ENCODE results near the gene GAB3. TPM values are rescaled to one million over a fixed set of nuclear protein-coding genes. Genes with fewer than 3 reads are reported as not detected.

GAB3 gene
- total RNA-seq, 1 experiment from 2014 or later: 0.69 TPM

DNA sequence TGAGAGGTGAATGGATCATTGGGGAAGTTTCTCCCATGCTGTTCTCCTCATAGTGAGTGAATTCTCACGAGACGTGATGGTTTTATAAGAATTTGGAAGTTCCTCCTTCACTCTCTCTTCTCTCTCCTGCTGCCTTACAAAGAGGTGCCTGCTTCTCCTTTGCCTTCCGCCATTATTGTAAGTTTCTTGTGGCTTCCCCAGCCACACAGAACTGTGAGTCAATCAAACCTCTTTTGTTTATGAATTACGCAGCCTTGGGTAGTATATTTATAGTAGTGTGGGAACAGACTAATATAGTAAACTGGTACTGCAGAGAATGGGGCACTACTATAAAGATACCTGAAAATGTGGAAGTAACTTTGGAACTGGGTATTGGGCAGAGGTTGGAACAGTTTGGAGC lies 89.7 kb downstream of the GAB3 start:
- Histone ChIP-seq H3K4me3 (replicated peaks in 1 of 2; ENCODE audit: low read depth in 1 of 2, low read length in 2 of 2) (no peak overlapping the region), H3K9me3 (ENCODE audit: control insufficient read depth in 1 of 2, insufficient read depth in 1 of 2, low read depth in 1 of 2, low read length in 2 of 2) (no peaks in the 10 kb centered on the region), H3K27ac (ENCODE audit: low read depth, low read length) (no peak overlapping the region), H3K9me2 (ENCODE audit: insufficient read depth) (no peaks in the 10 kb centered on the region), H4K20me1 (ENCODE audit: insufficient read depth) (no peaks in the 10 kb centered on the region), H3K79me2 (ENCODE audit: insufficient read depth, low read length) (no peaks in the 10 kb centered on the region), H3K9ac (ENCODE audit: low read length) (no peak overlapping the region), H3K4me2 (ENCODE audit: low read length) (no peak overlapping the region), H3K4me1 (ENCODE audit: control insufficient read depth in 1 of 2, insufficient read depth in 2 of 2, low read length in 2 of 2) (no peaks in the 10 kb centered on the region), H3K27me3 (ENCODE audit: insufficient read depth, low read length) (no peaks in the 10 kb centered on the region), H2AFZ (ENCODE audit: low read depth, low read length, poor library complexity, severe bottlenecking) (no peak overlapping the region), H3K36me3 (ENCODE audit: control insufficient read depth in 1 of 2, insufficient read depth in 2 of 2, low read length in 2 of 2) (no peaks in the 10 kb centered on the region)
- no TSS peak for BruUV-seq (replicated peaks)
- DNase-seq (ENCODE audit: low read depth, low spot score): no peak
- RAD21 ChIA-PET (ENCODE audit: low non-redundant PET in 1 of 2, low total read pairs in 2 of 2, uncharacterized antibody in 2 of 2, unreplicated experiment in 2 of 2): no interaction called here
- POLR2A ChIA-PET: no interaction called here
- no peak for ATAC-seq
- intact Hi-C loops (cut with micrococcal nuclease): no loop called here
- TF ChIP-seq, protein P1, sequence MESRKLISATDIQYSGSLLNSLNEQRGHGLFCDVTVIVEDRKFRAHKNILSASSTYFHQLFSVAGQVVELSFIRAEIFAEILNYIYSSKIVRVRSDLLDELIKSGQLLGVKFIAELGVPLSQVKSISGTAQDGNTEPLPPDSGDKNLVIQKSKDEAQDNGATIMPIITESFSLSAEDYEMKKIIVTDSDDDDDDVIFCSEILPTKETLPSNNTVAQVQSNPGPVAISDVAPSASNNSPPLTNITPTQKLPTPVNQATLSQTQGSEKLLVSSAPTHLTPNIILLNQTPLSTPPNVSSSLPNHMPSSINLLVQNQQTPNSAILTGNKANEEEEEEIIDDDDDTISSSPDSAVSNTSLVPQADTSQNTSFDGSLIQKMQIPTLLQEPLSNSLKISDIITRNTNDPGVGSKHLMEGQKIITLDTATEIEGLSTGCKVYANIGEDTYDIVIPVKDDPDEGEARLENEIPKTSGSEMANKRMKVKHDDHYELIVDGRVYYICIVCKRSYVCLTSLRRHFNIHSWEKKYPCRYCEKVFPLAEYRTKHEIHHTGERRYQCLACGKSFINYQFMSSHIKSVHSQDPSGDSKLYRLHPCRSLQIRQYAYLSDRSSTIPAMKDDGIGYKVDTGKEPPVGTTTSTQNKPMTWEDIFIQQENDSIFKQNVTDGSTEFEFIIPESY (IDR thresholded peaks at IDR 0.05; ENCODE audit: extremely low read depth, insufficient replicate concordance, low read length): no peak
- TF ChIP-seq SRF (IDR thresholded peaks at IDR 0.05; ENCODE audit: low read depth): no peak
- no peak for TF ChIP-seq CEBPB (IDR thresholded peaks at IDR 0.05; ENCODE audit: low read depth)
- TF ChIP-seq CBX3 (IDR thresholded peaks at IDR 0.05; ENCODE audit: low read depth): no peak
- TF ChIP-seq, protein P2, sequence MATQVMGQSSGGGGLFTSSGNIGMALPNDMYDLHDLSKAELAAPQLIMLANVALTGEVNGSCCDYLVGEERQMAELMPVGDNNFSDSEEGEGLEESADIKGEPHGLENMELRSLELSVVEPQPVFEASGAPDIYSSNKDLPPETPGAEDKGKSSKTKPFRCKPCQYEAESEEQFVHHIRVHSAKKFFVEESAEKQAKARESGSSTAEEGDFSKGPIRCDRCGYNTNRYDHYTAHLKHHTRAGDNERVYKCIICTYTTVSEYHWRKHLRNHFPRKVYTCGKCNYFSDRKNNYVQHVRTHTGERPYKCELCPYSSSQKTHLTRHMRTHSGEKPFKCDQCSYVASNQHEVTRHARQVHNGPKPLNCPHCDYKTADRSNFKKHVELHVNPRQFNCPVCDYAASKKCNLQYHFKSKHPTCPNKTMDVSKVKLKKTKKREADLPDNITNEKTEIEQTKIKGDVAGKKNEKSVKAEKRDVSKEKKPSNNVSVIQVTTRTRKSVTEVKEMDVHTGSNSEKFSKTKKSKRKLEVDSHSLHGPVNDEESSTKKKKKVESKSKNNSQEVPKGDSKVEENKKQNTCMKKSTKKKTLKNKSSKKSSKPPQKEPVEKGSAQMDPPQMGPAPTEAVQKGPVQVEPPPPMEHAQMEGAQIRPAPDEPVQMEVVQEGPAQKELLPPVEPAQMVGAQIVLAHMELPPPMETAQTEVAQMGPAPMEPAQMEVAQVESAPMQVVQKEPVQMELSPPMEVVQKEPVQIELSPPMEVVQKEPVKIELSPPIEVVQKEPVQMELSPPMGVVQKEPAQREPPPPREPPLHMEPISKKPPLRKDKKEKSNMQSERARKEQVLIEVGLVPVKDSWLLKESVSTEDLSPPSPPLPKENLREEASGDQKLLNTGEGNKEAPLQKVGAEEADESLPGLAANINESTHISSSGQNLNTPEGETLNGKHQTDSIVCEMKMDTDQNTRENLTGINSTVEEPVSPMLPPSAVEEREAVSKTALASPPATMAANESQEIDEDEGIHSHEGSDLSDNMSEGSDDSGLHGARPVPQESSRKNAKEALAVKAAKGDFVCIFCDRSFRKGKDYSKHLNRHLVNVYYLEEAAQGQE (IDR thresholded peaks at IDR 0.05; ENCODE audit: low read depth): no peak
- no peak for TF ChIP-seq ZNF274 (IDR thresholded peaks at IDR 0.05; ENCODE audit: low read depth, low read length)
- TF ChIP-seq EZH2 (IDR thresholded peaks at IDR 0.05): no peak
- no peak for TF ChIP-seq ZFX (IDR thresholded peaks at IDR 0.05)
- no peak for TF ChIP-seq FOSL1 (IDR thresholded peaks at IDR 0.05; ENCODE audit: low read depth)
- TF ChIP-seq JUND (IDR thresholded peaks at IDR 0.05): no peak
- TF ChIP-seq, protein P3, sequence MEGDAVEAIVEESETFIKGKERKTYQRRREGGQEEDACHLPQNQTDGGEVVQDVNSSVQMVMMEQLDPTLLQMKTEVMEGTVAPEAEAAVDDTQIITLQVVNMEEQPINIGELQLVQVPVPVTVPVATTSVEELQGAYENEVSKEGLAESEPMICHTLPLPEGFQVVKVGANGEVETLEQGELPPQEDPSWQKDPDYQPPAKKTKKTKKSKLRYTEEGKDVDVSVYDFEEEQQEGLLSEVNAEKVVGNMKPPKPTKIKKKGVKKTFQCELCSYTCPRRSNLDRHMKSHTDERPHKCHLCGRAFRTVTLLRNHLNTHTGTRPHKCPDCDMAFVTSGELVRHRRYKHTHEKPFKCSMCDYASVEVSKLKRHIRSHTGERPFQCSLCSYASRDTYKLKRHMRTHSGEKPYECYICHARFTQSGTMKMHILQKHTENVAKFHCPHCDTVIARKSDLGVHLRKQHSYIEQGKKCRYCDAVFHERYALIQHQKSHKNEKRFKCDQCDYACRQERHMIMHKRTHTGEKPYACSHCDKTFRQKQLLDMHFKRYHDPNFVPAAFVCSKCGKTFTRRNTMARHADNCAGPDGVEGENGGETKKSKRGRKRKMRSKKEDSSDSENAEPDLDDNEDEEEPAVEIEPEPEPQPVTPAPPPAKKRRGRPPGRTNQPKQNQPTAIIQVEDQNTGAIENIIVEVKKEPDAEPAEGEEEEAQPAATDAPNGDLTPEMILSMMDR (IDR thresholded peaks at IDR 0.05 in 2 of 3, conservative IDR thresholded peaks at IDR 0.05 in 1 of 3; ENCODE audit: borderline replicate concordance in 1 of 3, insufficient read depth in 1 of 3, low read depth in 2 of 3, low read length in 2 of 3): no peak
- TF ChIP-seq POLR2A (IDR thresholded peaks at IDR 0.05; ENCODE audit: borderline replicate concordance, extremely low read depth, insufficient read depth, insufficient read length): no peak
- no peak for TF ChIP-seq EGR1 (IDR thresholded peaks at IDR 0.05; ENCODE audit: low read depth)
- no peak for TF ChIP-seq EZH2phosphoT487 (IDR thresholded peaks at IDR 0.05; ENCODE audit: borderline replicate concordance)
- TF ChIP-seq ELF1 (IDR thresholded peaks at IDR 0.05; ENCODE audit: borderline replicate concordance, low read depth): no peak
- no peak for TF ChIP-seq POLR2AphosphoS5 (IDR thresholded peaks at IDR 0.05; ENCODE audit: low read depth, low read length)
- no peak for TF ChIP-seq SIN3A (IDR thresholded peaks at IDR 0.05; ENCODE audit: low read depth)
- CTCF ChIA-PET: no interaction called here

Measured in HCT116 (cell line).